Gastroesophageal sphincter (tissue), 4 donors: Measurements from ENCODE around the gene TMC1. TPM values are rescaled to one million over a fixed set of nuclear protein-coding genes. Genes with fewer than 3 reads are reported as not detected.

Source experiments
- ATAC-seq: fragments of 150-250 bp; one replicate; pipeline ENCODE4 v1.9.1; 2016; ENCODE audit warnings: mild to moderate bottlenecking, moderate library complexity
- H3K27ac ChIP-seq, 4 donors: fragments of 200-600 bp; sonication (generic) in 3 of 4; 1 replicate in 3 of 4; 2 replicates in 1 of 4; pipeline ENCODE4 v1.5.1; 2016 to 2019
- H3K27me3 ChIP-seq: fragments of 200-600 bp; sonication (generic); one replicate; pipeline ENCODE4 v1.5.1; 2019
- H3K36me3 ChIP-seq, 2 donors: fragments of 200-600 bp; sonication (generic); one replicate each; pipeline ENCODE4 v1.5.1; 2019; ENCODE audit warnings: control low read depth in 1 of 2
- H3K4me1 ChIP-seq, 3 donors: fragments of 200-600 bp; sonication (generic); 1 replicate in 2 of 3; 2 replicates in 1 of 3; pipeline ENCODE4 v1.5.1; 2016 to 2019; ENCODE audit warnings: control low read depth in 2 of 3
- H3K4me3 ChIP-seq, 2 donors: fragments of 200-600 bp; sonication (generic); one replicate each; pipeline ENCODE4 v1.5.1; 2019; ENCODE audit warnings: mild to moderate bottlenecking in 1 of 2, moderate library complexity in 1 of 2
- H3K9me3 ChIP-seq, 3 donors: fragments of 200-600 bp; sonication (generic); one replicate each; pipeline ENCODE4 v1.5.1; 2017 to 2019; ENCODE audit warnings: control low read depth in 2 of 3
- EP300 ChIP-seq: sonication (generic); formaldehyde crosslinking; IDR thresholded peaks from one replicate; pipeline ENCODE4 v1.6.1; 2017; ENCODE audit warnings: antibody characterized with exemption, mild to moderate bottlenecking
- POLR2A ChIP-seq, 2 donors: fragments of 450-650 bp; IDR thresholded peaks; one replicate each; pipeline ENCODE4 v1.6.1; 2017; ENCODE audit warnings: antibody characterized with exemption in 2 of 2, mild to moderate bottlenecking in 2 of 2, moderate library complexity in 1 of 2
- POLR2AphosphoS5 ChIP-seq: sonication (generic); formaldehyde crosslinking; IDR thresholded peaks from one replicate; pipeline ENCODE4 v1.6.1; 2017; ENCODE audit warnings: antibody characterized with exemption
- WGBS, 2 donors: methylation state at CpG; one replicate each; pipeline ENCODE4 v1.1.5; 2018; ENCODE audit warnings: low coverage in 1 of 2; 5-methylcytosine and 5-hydroxymethylcytosine counted together
- total RNA-seq, 4 donors: library from RNA; depleted of rRNA; stranded (reverse); fragments of >200 nt; gene quantifications; one replicate each; pipeline ENCODE4 v1.1.0, GENCODE V29; 2016
- TF ChIP-seq, protein P1 (sequence below), 4 experiments: fragments of 200-600 bp in 2 of 4; fragments of 450-650 bp in 2 of 4; sonication (generic) in 1 of 4; IDR thresholded peaks; one replicate each; pipeline ENCODE4 v1.5.1; 2017 to 2019; ENCODE audit warnings: antibody characterized with exemption in 4 of 4, mild to moderate bottlenecking in 2 of 4, moderate library complexity in 2 of 4

The TMC1 gene
- total RNA-seq, 4 donors from 2014 or later = not detected

DNA sequence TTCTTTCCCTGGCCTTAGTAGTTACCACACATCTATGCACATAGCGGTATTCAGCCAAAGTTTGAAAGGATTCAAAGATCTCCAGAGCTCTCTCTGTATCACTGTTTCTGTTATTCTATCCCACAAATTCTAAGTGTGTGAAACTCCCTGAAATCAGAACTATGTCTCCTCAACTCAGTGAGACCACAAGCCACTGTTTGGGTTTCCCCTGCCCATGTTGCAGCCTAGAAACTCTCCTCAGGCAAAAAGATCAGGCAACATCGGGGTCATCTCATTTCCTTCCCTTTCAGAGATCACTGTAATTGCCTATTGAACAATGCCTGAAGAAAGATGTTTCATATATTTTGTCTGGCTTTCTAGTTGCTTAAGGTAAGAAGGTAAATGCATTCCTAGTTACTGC lies 135.6 kb downstream of the TMC1 start:
- H3K9me3 ChIP-seq = no peaks in the 10 kb centered on the region
- H3K4me1 ChIP-seq = no peaks in the 10 kb centered on the region
- H3K4me3 ChIP-seq = no peak overlapping the region
- no peaks in the 10 kb centered on the region for H3K27me3 ChIP-seq
- ATAC-seq = no peak
- no peak overlapping the region for H3K27ac ChIP-seq
- 70 to 90% methylated on average over 2 of the region's 2 CpGs for WGBS, 2 donors
- no peak for TF ChIP-seq POLR2AphosphoS5
- TF ChIP-seq EP300 = no peak
- TF ChIP-seq POLR2A (IDR thresholded peaks at IDR 0.05) = no peak
- TF ChIP-seq, protein P1, sequence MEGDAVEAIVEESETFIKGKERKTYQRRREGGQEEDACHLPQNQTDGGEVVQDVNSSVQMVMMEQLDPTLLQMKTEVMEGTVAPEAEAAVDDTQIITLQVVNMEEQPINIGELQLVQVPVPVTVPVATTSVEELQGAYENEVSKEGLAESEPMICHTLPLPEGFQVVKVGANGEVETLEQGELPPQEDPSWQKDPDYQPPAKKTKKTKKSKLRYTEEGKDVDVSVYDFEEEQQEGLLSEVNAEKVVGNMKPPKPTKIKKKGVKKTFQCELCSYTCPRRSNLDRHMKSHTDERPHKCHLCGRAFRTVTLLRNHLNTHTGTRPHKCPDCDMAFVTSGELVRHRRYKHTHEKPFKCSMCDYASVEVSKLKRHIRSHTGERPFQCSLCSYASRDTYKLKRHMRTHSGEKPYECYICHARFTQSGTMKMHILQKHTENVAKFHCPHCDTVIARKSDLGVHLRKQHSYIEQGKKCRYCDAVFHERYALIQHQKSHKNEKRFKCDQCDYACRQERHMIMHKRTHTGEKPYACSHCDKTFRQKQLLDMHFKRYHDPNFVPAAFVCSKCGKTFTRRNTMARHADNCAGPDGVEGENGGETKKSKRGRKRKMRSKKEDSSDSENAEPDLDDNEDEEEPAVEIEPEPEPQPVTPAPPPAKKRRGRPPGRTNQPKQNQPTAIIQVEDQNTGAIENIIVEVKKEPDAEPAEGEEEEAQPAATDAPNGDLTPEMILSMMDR (IDR thresholded peaks at IDR 0.05) = no peak
- no peaks in the 10 kb centered on the region for H3K36me3 ChIP-seq

DNA sequence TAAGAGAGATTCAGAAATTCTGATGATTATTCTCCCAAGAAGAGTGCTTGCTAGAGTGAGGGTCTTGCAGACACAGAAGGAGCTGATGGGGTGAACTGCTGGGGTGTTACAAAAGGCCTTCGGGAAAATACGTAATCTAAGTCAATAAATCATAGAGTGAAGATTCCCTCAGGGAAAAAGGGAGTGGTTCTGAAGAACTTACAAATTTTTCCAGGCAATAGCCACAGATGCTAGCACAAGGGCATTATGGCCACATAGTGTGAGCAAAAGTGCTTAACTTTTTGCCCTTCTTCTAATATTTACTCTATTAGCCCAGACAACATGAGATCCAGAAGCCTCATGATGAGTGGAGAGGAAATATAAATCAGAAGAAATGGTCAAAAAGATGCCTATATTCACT lies 137.3 kb downstream of the TMC1 start:
- 61 to 82% methylated on average over 2 of the region's 2 CpGs for WGBS, 2 donors
- H3K27me3 ChIP-seq = no peaks in the 10 kb centered on the region
- no peak for ATAC-seq
- H3K36me3 ChIP-seq = no peaks in the 10 kb centered on the region
- H3K4me1 ChIP-seq = no peaks in the 10 kb centered on the region
- no peak overlapping the region for H3K27ac ChIP-seq
- no peak overlapping the region for H3K4me3 ChIP-seq
- TF ChIP-seq, protein P1 (IDR thresholded peaks at IDR 0.05) = no peak
- TF ChIP-seq EP300 (no peak), POLR2A (IDR thresholded peaks at IDR 0.05) (no peak), POLR2AphosphoS5 (no peak)
- no peaks in the 10 kb centered on the region for H3K9me3 ChIP-seq

- no peaks in the 10 kb centered on the region for H3K36me3 ChIP-seq
- H3K27me3 ChIP-seq = no peaks in the 10 kb centered on the region
- H3K4me1 ChIP-seq = no peaks in the 10 kb centered on the region
- no peak overlapping the region for H3K4me3 ChIP-seq
- TF ChIP-seq, protein P1 (IDR thresholded peaks at IDR 0.05) = no peak
- TF ChIP-seq EP300 = no peak
- TF ChIP-seq POLR2A (IDR thresholded peaks at IDR 0.05) = no peak
- TF ChIP-seq POLR2AphosphoS5 = no peak
- no peak for ATAC-seq
- 72 to 75% methylated on average over 2 of the region's 2 CpGs for WGBS, 2 donors
- H3K9me3 ChIP-seq = peaks cover 0 to 9% (median 0%) of the 10 kb centered on the region in 3 donors
- no peak overlapping the region for H3K27ac ChIP-seq
Measured at GRCh38 chr9:72661401-72662135, 140.2 kb downstream of the TMC1 start.

DNA sequence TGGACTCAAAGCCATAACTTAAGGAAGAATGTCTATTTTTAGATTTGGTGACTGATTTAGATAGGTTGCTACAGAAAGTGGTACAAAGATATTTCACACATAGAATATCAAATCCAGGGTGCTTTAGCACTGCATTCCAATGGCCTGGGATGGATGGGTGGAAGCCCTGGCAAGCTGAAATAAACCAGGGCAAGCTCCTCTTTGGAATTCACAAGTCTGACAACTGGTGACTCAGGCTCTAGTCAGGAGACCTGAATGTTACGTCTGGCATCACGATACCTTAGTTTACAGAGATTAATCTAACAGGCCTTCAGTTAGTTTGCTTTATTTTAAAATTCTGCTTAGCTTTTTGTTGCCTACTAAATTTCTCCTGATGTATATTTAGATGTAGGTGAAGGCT lies 144.0 kb downstream of the TMC1 start:
- WGBS, 2 donors = 65 to 69% methylated on average over 2 of the region's 2 CpGs
- H3K27ac ChIP-seq = no peak overlapping the region

DNA sequence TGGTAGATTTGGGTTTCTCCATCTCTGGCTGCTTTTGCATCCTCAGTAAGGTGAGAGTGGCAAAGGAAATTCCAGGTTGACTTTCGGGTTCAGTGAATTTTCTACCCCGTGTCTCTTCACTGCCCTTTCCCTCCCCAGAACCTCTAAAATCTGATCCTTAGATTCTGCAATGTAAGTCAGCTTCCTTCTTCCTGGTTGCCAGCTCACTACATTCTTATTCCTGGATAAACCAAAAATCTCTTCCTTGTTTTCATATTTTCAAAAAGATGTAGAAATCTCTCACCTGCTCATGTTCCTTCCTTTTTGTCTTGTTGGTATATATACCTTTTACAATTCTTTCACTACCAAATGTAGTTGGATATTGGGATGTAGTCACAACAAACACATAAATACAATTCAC lies 145.8 kb downstream of the TMC1 start:
- Histone ChIP-seq H3K4me3 (no peak overlapping the region), H3K27ac (no peak overlapping the region), H3K4me1 (no peaks in the 10 kb centered on the region), H3K9me3 (peaks cover 0 to 9% (median 0%) of the 10 kb centered on the region in 3 donors), H3K27me3 (no peaks in the 10 kb centered on the region), H3K36me3 (no peaks in the 10 kb centered on the region)
- WGBS, 2 donors = 56 to 82% methylated on average over 2 of the region's 2 CpGs
- no peak for ATAC-seq
- TF ChIP-seq POLR2AphosphoS5 (no peak), EP300 (no peak), POLR2A (IDR thresholded peaks at IDR 0.05) (no peak)
- TF ChIP-seq, protein P1 (IDR thresholded peaks at IDR 0.05) = no peak

More for the DNA sequence above, 144.0 kb downstream of the TMC1 start:
- TF ChIP-seq POLR2A (IDR thresholded peaks at IDR 0.05) = no peak
- H3K27me3 ChIP-seq = no peaks in the 10 kb centered on the region
- H3K36me3 ChIP-seq = no peaks in the 10 kb centered on the region
- no peak overlapping the region for H3K4me3 ChIP-seq
- no peaks in the 10 kb centered on the region for H3K4me1 ChIP-seq
- no peak for ATAC-seq
- peaks cover 0 to 9% (median 0%) of the 10 kb centered on the region in 3 donors for H3K9me3 ChIP-seq
